Measurements from ENCODE around the gene GNPTAB.

DNA sequence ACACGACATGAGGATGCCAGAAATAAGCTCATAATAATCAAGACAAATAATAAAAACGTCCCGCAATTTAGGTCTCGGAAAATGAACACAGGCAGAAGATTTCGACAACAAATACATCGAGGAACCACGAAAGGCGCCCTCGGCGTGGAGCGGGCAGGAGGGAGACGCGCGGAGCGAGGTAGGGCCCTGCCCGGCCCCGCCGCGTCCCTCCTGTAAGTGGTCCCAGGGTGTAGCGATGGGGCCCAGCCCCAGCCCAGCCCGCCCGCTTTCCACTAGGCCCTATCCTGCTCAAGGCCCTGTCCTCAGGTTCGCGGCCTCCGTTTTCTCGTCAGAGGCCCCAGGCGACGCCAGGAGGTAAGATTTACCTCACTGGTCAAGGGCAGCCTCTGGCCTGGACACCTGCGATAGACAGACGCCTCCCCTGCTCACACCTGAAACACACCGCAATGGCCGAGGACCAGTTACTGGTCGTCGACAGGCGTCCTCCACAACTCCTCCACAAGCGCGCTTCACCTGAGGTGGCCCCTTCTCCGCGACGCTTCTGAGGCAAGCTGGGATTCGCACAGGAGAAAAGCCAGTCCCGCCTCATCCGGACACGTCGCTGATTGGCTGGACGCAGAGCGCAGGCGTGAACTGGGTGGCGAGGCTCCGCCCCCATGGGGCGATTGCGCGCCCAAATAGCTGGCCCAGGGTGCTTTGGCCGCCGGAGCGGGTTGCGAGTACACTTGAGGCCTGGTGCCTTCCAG is 91.7 kb downstream of the GNPTAB start, which contains the start of gene SYCP3:
- TF ChIP-seq, protein P1, sequence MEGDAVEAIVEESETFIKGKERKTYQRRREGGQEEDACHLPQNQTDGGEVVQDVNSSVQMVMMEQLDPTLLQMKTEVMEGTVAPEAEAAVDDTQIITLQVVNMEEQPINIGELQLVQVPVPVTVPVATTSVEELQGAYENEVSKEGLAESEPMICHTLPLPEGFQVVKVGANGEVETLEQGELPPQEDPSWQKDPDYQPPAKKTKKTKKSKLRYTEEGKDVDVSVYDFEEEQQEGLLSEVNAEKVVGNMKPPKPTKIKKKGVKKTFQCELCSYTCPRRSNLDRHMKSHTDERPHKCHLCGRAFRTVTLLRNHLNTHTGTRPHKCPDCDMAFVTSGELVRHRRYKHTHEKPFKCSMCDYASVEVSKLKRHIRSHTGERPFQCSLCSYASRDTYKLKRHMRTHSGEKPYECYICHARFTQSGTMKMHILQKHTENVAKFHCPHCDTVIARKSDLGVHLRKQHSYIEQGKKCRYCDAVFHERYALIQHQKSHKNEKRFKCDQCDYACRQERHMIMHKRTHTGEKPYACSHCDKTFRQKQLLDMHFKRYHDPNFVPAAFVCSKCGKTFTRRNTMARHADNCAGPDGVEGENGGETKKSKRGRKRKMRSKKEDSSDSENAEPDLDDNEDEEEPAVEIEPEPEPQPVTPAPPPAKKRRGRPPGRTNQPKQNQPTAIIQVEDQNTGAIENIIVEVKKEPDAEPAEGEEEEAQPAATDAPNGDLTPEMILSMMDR (IDR thresholded peaks at IDR 0.05), result no peak
- TF ChIP-seq POLR2A (IDR thresholded peaks at IDR 0.05), result no peak

All from tibial nerve (tissue), 3 donors.